Stomach (tissue), 19 donors: ENCODE measurements around the gene TOR3A. TPM values are rescaled to one million over a fixed set of nuclear protein-coding genes. Genes with fewer than 3 reads are reported as not detected.

Experiments
- DNase-seq, 2 donors: peaks; one replicate each; pipeline versions ENCODE4 v3.0.0 to v3.0.0-alpha.2; 2013 to 2019
- H3K27ac ChIP-seq, 5 donors: fragments of 200-600 bp in 4 of 5; sonication (generic) in 4 of 5; one replicate each; pipeline ENCODE4 v1.5.1; 2013 to 2019; ENCODE audit warnings: mild to moderate bottlenecking in 1 of 5, moderate library complexity in 1 of 5
- H3K27me3 ChIP-seq, 3 donors: fragments of 200-600 bp; sonication (generic); one replicate each; pipeline ENCODE4 v1.5.1; 2017 to 2019; ENCODE audit warnings: mixed run types in 1 of 3
- H3K36me3 ChIP-seq, 4 donors: fragments of 200-600 bp; sonication (generic); 1 replicate in 3 of 4; 2 replicates in 1 of 4; pipeline ENCODE4 v1.5.1; 2016 to 2019
- H3K4me1 ChIP-seq, 4 donors: fragments of 200-600 bp; sonication (generic); one replicate each; pipeline ENCODE4 v1.5.1; 2016 to 2019
- H3K4me3 ChIP-seq, 4 donors: fragments of 200-600 bp; sonication (generic) in 3 of 4; one replicate each; pipeline ENCODE4 v1.5.1; 2016 to 2019; ENCODE audit warnings: mild to moderate bottlenecking in 1 of 4
- H3K9me3 ChIP-seq, 4 donors: fragments of 200-600 bp; sonication (generic); one replicate each; pipeline ENCODE4 v1.5.1; 2016 to 2019
- EP300 ChIP-seq: sonication (generic); formaldehyde crosslinking; IDR thresholded peaks from one replicate; pipeline ENCODE4 v1.6.1; 2017; ENCODE audit warnings: antibody characterized with exemption
- POLR2A ChIP-seq, 4 donors: fragments of 450-650 bp; IDR thresholded peaks; one replicate each; pipeline ENCODE4 v1.6.1; 2016; ENCODE audit warnings: antibody characterized with exemption in 4 of 4, control low read depth in 2 of 4, mild to moderate bottlenecking in 1 of 4, moderate library complexity in 1 of 4
- POLR2AphosphoS5 ChIP-seq, 3 donors: sonication (generic); formaldehyde crosslinking; IDR thresholded peaks; one replicate each; pipeline ENCODE4 v1.6.1; 2016; ENCODE audit warnings: antibody characterized with exemption in 3 of 3
- WGBS, 5 donors: extraction: QIAGEN DNeasy Blood & Tissue Kit in 3 of 5; methylation state at CpG; one replicate each; pipeline versions ENCODE4 v1.1.5 to v1.1.7; 2013 to 2018; 5-methylcytosine and 5-hydroxymethylcytosine counted together
- intact Hi-C: fragments of 100-400 bp; cut with DNase I; formaldehyde crosslinking; loops from one replicate; pipeline ENCODE4 v1.15.1; 2023; ENCODE audit warnings: low total_unique reads
- long read RNA-seq, 10 donors: transcript quantifications; one replicate each; lab custom pipeline, GENCODE V29; 2026
- polyA plus RNA-seq, 3 donors: library from polyadenylated mRNA; stranded (reverse); fragments of 200-250 nt; gene quantifications; one replicate each; pipeline ENCODE4 v1.2.3, GENCODE V29; 2013
- total RNA-seq, 5 donors: library from RNA; depleted of rRNA; stranded (reverse); fragments of >200 nt; gene quantifications; one replicate each; pipeline versions ENCODE4 v1.1.0 to v1.2.3, GENCODE V29; 2014 to 2016
- TF ChIP-seq, protein P1 (sequence below), 7 experiments: fragments of 450-650 bp in 4 of 7; fragments of 200-600 bp in 3 of 7; sonication (generic) in 3 of 7; IDR thresholded peaks; one replicate each; pipeline ENCODE4 v1.5.1; 2016 to 2019; ENCODE audit warnings: antibody characterized with exemption in 7 of 7, control low read depth in 2 of 7, mild to moderate bottlenecking in 1 of 7
- donor health status: healthy with polysubstance abuse.
- donor health status: Bipolar disorder and iron deficiency.
- donor health status: healthy.

The TOR3A gene, protein sequence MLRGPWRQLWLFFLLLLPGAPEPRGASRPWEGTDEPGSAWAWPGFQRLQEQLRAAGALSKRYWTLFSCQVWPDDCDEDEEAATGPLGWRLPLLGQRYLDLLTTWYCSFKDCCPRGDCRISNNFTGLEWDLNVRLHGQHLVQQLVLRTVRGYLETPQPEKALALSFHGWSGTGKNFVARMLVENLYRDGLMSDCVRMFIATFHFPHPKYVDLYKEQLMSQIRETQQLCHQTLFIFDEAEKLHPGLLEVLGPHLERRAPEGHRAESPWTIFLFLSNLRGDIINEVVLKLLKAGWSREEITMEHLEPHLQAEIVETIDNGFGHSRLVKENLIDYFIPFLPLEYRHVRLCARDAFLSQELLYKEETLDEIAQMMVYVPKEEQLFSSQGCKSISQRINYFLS
- total RNA-seq (100 to 1,000 TPM in 1 of 5 donors, 10 to 100 TPM in 3, 1 to 10 TPM in 1; 5.3 to 285 (median 32.1) TPM), polyA plus RNA-seq (10 to 100 TPM in 2 of 3 donors, 1 to 10 TPM in 1; 8.2 to 13.3 (median 10.6) TPM)
- long read RNA-seq, donor 1, transcript TOR3A-203 (6 exons, 2,724 nt): major isoform, 5 of 11 reads
- long read RNA-seq, donor 1, partial matches to known transcripts: 6 of 11 reads
- long read RNA-seq, donor 1, other reads (novel, unspliced or antisense): 0 of 11 reads
- long read RNA-seq, donor 2, transcript TOR3A-203 (6 exons, 2,724 nt): major isoform, 5 of 5 reads
- long read RNA-seq, donor 2, partial matches to known transcripts: 0 of 5 reads
- long read RNA-seq, donor 2, other reads (novel, unspliced or antisense): 0 of 5 reads
- long read RNA-seq, donor 3, partial matches to known transcripts: 0 of 4 reads
- long read RNA-seq, donor 3, other reads (novel, unspliced or antisense): 0 of 4 reads
- long read RNA-seq, donor 4: 0 reads
- long read RNA-seq, donor 5, transcript TOR3A-203 (6 exons, 2,724 nt): major isoform, 10 of 15 reads
- long read RNA-seq, donor 5, partial matches to known transcripts: 5 of 15 reads
- long read RNA-seq, donor 5, other reads (novel, unspliced or antisense): 0 of 15 reads
- long read RNA-seq, donor 6: 0 reads
- long read RNA-seq, donor 7, transcript TOR3A-203 (6 exons, 2,724 nt): major isoform, 6 of 15 reads
- long read RNA-seq, donor 7, partial matches to known transcripts: 8 of 15 reads
- long read RNA-seq, donor 7, other reads (novel, unspliced or antisense): 0 of 15 reads
- long read RNA-seq, donor 8, transcript TOR3A-203 (6 exons, 2,724 nt): major isoform, 6 of 6 reads
- long read RNA-seq, donor 8, partial matches to known transcripts: 0 of 6 reads
- long read RNA-seq, donor 8, other reads (novel, unspliced or antisense): 0 of 6 reads
- long read RNA-seq, donor 9, transcript TOR3A-203 (6 exons, 2,724 nt): major isoform, 5 of 19 reads
- long read RNA-seq, donor 9, partial matches to known transcripts: 14 of 19 reads
- long read RNA-seq, donor 9, other reads (novel, unspliced or antisense): 0 of 19 reads
- long read RNA-seq, donor 10, partial matches to known transcripts: 0 of 2 reads
- long read RNA-seq, donor 10, other reads (novel, unspliced or antisense): 0 of 2 reads

DNA sequence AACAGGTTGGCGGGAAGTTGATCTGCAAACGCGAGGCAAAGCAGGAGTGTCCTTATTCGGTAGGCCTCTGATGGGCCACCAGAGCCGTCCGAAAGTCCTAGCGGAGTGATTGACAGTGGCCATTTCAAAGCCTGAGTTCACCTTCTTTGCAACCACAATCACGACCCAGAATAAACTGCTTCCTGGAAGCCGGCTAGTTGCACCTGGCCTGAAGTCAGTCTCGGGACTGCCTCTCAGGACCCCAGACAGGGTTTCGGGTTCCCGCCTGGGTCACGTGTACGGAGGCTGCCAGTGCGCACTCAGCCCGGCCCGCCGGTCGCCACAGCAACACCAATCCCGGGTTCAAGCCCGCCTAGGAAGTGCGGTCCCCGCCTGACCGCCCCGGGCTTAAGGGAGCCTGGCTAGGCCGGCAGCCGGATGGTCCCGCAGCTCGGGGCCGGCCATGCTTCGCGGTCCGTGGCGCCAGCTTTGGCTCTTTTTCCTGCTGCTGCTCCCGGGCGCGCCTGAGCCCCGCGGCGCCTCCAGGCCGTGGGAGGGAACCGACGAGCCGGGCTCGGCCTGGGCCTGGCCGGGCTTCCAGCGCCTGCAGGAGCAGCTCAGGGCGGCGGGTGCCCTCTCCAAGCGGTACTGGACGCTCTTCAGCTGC, at the start of gene TOR3A:
Gene TOR3A, plus strand, starts transcription at position 384 of the 646 bp plus-strand sequence. Its CDS starts 59 bp downstream, at position 443.
- H3K27me3 ChIP-seq: no peaks in the 10 kb centered on the region
- no peaks in the 10 kb centered on the region for H3K9me3 ChIP-seq
- H3K36me3 ChIP-seq: peaks cover 8 to 18% (median 17%) of the 10 kb centered on the region in 4 donors
- H3K27ac ChIP-seq: peak within 1 kb of the TSS; percentile 79 to 94 (median 93)
- peaks cover 17 to 37% (median 25%) of the 10 kb centered on the region in 4 donors for H3K4me1 ChIP-seq
- intact Hi-C loops: loop anchor here (5.0 kb wide), 2 partner anchors 210 to 285 kb away; partner anchors contain the start of genes AXDND1 and SOAT1
- peak; percentile 94 to 97 for DNase-seq
- peak within 1 kb of the TSS; percentile 77 to 93 (median 84) for H3K4me3 ChIP-seq
- TF ChIP-seq, protein P1, sequence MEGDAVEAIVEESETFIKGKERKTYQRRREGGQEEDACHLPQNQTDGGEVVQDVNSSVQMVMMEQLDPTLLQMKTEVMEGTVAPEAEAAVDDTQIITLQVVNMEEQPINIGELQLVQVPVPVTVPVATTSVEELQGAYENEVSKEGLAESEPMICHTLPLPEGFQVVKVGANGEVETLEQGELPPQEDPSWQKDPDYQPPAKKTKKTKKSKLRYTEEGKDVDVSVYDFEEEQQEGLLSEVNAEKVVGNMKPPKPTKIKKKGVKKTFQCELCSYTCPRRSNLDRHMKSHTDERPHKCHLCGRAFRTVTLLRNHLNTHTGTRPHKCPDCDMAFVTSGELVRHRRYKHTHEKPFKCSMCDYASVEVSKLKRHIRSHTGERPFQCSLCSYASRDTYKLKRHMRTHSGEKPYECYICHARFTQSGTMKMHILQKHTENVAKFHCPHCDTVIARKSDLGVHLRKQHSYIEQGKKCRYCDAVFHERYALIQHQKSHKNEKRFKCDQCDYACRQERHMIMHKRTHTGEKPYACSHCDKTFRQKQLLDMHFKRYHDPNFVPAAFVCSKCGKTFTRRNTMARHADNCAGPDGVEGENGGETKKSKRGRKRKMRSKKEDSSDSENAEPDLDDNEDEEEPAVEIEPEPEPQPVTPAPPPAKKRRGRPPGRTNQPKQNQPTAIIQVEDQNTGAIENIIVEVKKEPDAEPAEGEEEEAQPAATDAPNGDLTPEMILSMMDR (IDR thresholded peaks at IDR 0.05): no peak
- TF ChIP-seq POLR2A (IDR thresholded peaks at IDR 0.05) (peak in 2 of 4 donors; percentile 13 to 47), POLR2AphosphoS5 (IDR thresholded peaks at IDR 0.05) (peak; percentile 73 to 93 (median 83)), EP300 (no peak)
- 0 to 1% (median 0%) methylated on average over 30 to 51 of the region's 51 CpGs for WGBS, 5 donors

DNA sequence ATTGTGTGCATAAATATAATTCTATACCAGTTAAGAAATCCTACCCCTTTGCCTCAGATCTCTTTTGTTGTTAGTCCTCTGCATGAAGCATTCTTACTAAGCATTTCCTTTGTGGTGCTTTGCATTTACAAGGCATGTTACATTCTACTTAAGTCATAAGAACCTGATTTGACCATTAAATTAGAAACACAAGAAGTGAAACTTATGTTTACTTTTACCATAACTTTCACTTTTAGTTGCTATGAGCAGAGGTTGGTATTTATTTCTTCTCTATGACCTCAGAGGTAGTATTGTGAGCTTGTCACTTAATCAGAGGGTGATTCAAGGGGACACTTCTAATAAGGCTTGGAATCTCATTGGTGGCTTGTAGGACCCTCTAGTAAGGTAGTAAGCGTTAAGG, 47.1 kb upstream of the TOR3A start:
- DNase-seq: peak in 1 of 2 donors; percentile 53
- no peaks in the 10 kb centered on the region for H3K36me3 ChIP-seq
- H3K27me3 ChIP-seq: no peaks in the 10 kb centered on the region
- H3K4me3 ChIP-seq: no peak overlapping the region
- H3K27ac ChIP-seq: peak overlapping the region in 2 of 5 donors; percentile 30 to 33
- 70 to 83% (median 79%) methylated on average over 1 of the region's 1 CpG for WGBS, 5 donors
- peaks cover 37 to 95% (median 65%) of the 10 kb centered on the region in 4 donors for H3K4me1 ChIP-seq
- no peaks in the 10 kb centered on the region for H3K9me3 ChIP-seq
- intact Hi-C loops: no loop called here
- no peak for TF ChIP-seq POLR2A (IDR thresholded peaks at IDR 0.05)
- TF ChIP-seq, protein P1 (IDR thresholded peaks at IDR 0.05): no peak
- no peak for TF ChIP-seq EP300
- TF ChIP-seq POLR2AphosphoS5 (IDR thresholded peaks at IDR 0.05): no peak

DNA sequence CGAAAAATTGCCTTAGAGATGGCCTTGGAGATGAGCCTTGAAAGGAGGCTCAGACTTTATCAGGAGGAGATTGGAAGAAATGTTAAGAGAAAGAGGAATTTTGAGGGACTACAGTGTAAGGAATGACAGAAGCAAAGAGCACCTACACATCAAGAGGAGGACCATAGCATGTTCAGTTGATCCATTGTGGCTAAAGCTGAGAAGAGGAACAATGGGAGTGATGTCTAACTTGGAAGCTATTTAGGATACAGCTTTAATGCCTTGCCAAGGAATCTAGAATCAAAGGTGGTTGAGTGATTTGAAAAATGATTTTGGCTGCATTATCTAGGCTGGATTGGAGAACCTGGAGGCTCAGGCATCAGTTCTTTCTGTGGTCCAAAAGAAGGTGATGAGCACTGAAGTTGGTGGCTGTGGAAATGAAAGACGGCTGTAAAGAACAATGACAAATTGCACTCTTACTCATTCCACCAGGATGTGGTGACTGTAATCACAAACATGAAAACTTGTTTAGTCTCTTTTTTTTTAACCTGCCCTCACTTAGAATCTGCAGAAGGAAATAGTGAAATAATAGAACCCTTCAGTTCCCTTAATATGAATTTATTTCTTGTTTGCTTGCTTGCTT, 44.9 kb upstream of the TOR3A start:
- Histone ChIP-seq H3K27ac (peak overlapping the region in 1 of 5 donors; percentile 26), H3K27me3 (no peaks in the 10 kb centered on the region), H3K9me3 (no peaks in the 10 kb centered on the region), H3K36me3 (no peaks in the 10 kb centered on the region), H3K4me1 (peaks cover 28 to 73% (median 50%) of the 10 kb centered on the region in 4 donors), H3K4me3 (no peak overlapping the region)
- intact Hi-C loops: no loop called here
- TF ChIP-seq, protein P1 (IDR thresholded peaks at IDR 0.05): no peak
- TF ChIP-seq POLR2A (IDR thresholded peaks at IDR 0.05) (no peak), POLR2AphosphoS5 (IDR thresholded peaks at IDR 0.05) (no peak), EP300 (no peak)
- 51 to 68% (median 63%) methylated on average over 2 of the region's 2 CpGs for WGBS, 5 donors
- peak in 1 of 2 donors; percentile 32 for DNase-seq
